ENCODE measurements around the gene TBC1D22B. TPM values are rescaled to one million over a fixed set of nuclear protein-coding genes. Genes with fewer than 3 reads are reported as not detected.
A peak's percentile ranks its signal among the peaks of the same experiment; 100 is the strongest.

TBC1D22B gene
- total and polyA plus RNA-seq, 9 of the 15 experiments (the other 6 are each of a cell fraction or from before 2014, with no cell fraction given), result 4.8 to 24.2 (median 13.5) TPM

GRCh38 chr6:37357860-37358259, 100.3 kb downstream of the TBC1D22B start (continued):
- no peak for TF ChIP-seq ZNF609 (CRISPR knock-in tag; IDR thresholded peaks at IDR 0.05; ENCODE audit: borderline replicate concordance)
- TF ChIP-seq MYNN (IDR thresholded peaks at IDR 0.05), result no peak
- TF ChIP-seq MYNN (CRISPR knock-in tag; IDR thresholded peaks at IDR 0.05), result no peak
- no peak for TF ChIP-seq SRSF1 (IDR thresholded peaks at IDR 0.05; ENCODE audit: low read depth, low read length)
- TF ChIP-seq PCBP1 (IDR thresholded peaks at IDR 0.05; ENCODE audit: low read depth, low read length, poor library complexity, severe bottlenecking), result no peak
- TF ChIP-seq CHCHD3 (CRISPR knock-in tag; IDR thresholded peaks at IDR 0.05), result no peak
- TF ChIP-seq CBFB (CRISPR knock-in tag; IDR thresholded peaks at IDR 0.05), result no peak
- peak; percentile 49; the same call in 1 of the 2 replicates for TF ChIP-seq ARID1B (IDR thresholded peaks at IDR 0.05)
- TF ChIP-seq TSHZ1 (CRISPR knock-in tag; IDR thresholded peaks at IDR 0.05), result no peak
- TF ChIP-seq ZNF282 (CRISPR knock-in tag; IDR thresholded peaks at IDR 0.05), result no peak
- TF ChIP-seq RBBP5 (IDR thresholded peaks at IDR 0.05; ENCODE audit: borderline replicate concordance, insufficient read depth, low read length, poor library complexity, severe bottlenecking), result no peak
- no peak for TF ChIP-seq ZNF668 (CRISPR knock-in tag; IDR thresholded peaks at IDR 0.05)
- TF ChIP-seq CBFA2T2 (conservative IDR thresholded peaks at IDR 0.05), result peak; percentile 34
- TF ChIP-seq ZNF592 (IDR thresholded peaks at IDR 0.05), result no peak
- no peak for TF ChIP-seq XRCC5 (IDR thresholded peaks at IDR 0.05; ENCODE audit: low read depth, low read length)
- no peak for TF ChIP-seq TARDBP (IDR thresholded peaks at IDR 0.05)
- TF ChIP-seq CBFA2T3 (IDR thresholded peaks at IDR 0.05), result peak; percentile 63
- TF ChIP-seq GATAD2B (IDR thresholded peaks at IDR 0.05; ENCODE audit: borderline replicate concordance), result no peak
